ENCODE results near the gene RXYLT1. TPM values are rescaled to one million over a fixed set of nuclear protein-coding genes. Genes with fewer than 3 reads are reported as not detected.
A peak's percentile ranks its signal among the peaks of the same experiment; 100 is the strongest.

The RXYLT1 gene
- polyA plus RNA-seq, 1 donor (not counting 4 experiments of a cell fraction or from before 2014, with no cell fraction given): 17.0 TPM

GRCh38 chr12:63822352-63822751, 42.6 kb downstream of the RXYLT1 start:
- H4K20me1 ChIP-seq (ENCODE audit: control insufficient read depth, extremely low read depth, insufficient read depth, low read length): no peaks in the 10 kb centered on the region
- no peaks in the 10 kb centered on the region for H3K27me3 ChIP-seq (ENCODE audit: control insufficient read depth, extremely low read depth, insufficient read depth, low read length)
- H3K9me3 ChIP-seq (ENCODE audit: control insufficient read depth, low read depth, low read length): no peaks in the 10 kb centered on the region
- H2AFZ ChIP-seq (ENCODE audit: control insufficient read depth, low read length): peak overlapping the region; percentile 94
- peaks cover 7% of the 10 kb centered on the region for H3K4me1 ChIP-seq (ENCODE audit: control insufficient read depth, extremely low read depth, insufficient read depth, low read length)
- peak; percentile 42 for DNase-seq (ENCODE audit: low read depth, low spot score)
- dilution Hi-C loops (cut with MboI; ENCODE audit: extremely low pct_ligation_motif_present, low sequenced_read_pairs): no loop called here
- H3K4me2 ChIP-seq (ENCODE audit: control insufficient read depth, extremely low read depth, insufficient read depth, low read depth, low read length): peak overlapping the region; percentile 91
- no peaks in the 10 kb centered on the region for H3K79me2 ChIP-seq (ENCODE audit: control insufficient read depth, insufficient read depth, low read length)
- H3K9ac ChIP-seq (ENCODE audit: control insufficient read depth, extremely low read depth, insufficient read depth, low read length): no peak overlapping the region
- peak overlapping the region; percentile 64 for H3K27ac ChIP-seq (ENCODE audit: control insufficient read depth, insufficient read depth, low read length)
- no peaks in the 10 kb centered on the region for H3K9me1 ChIP-seq (ENCODE audit: control insufficient read depth, extremely low read depth, insufficient read depth, low read length)
- no peak for TF ChIP-seq EZH2 (IDR thresholded peaks at IDR 0.05; ENCODE audit: low read length)
- no peak for TF ChIP-seq CTCF (optimal IDR thresholded peaks at IDR 0.05 in 1 of 3, IDR thresholded peaks at IDR 0.05 in 1 of 3, conservative IDR thresholded peaks at IDR 0.05 in 1 of 3; ENCODE audit: extremely low read depth in 1 of 3, insufficient read depth in 2 of 3, low read length in 3 of 3)
- H3K4me3 ChIP-seq (ENCODE audit: control insufficient read depth in 2 of 3, extremely low read depth in 1 of 3, insufficient read depth in 2 of 3, low read depth in 1 of 3, low read length in 3 of 3): peak overlapping the region; percentile 33 to 74 (median 53)
- no peaks in the 10 kb centered on the region for H3K36me3 ChIP-seq (ENCODE audit: control insufficient read depth in 2 of 2, extremely low read depth in 1 of 2, insufficient read depth in 2 of 2, low read length in 2 of 2)
- FAIRE-seq: peak; percentile 95

- no peak for FAIRE-seq
- dilution Hi-C loops (cut with MboI; ENCODE audit: extremely low pct_ligation_motif_present, low sequenced_read_pairs): no loop called here
- Histone ChIP-seq H3K79me2 (ENCODE audit: control insufficient read depth, insufficient read depth, low read length) (no peaks in the 10 kb centered on the region), H3K9me1 (ENCODE audit: control insufficient read depth, extremely low read depth, insufficient read depth, low read length) (no peaks in the 10 kb centered on the region), H3K4me2 (ENCODE audit: control insufficient read depth, extremely low read depth, insufficient read depth, low read depth, low read length) (peak overlapping the region; percentile 91), H2AFZ (ENCODE audit: control insufficient read depth, low read length) (no peak overlapping the region), H3K4me1 (ENCODE audit: control insufficient read depth, extremely low read depth, insufficient read depth, low read length) (peaks cover 7% of the 10 kb centered on the region), H3K4me3 (ENCODE audit: control insufficient read depth in 2 of 3, extremely low read depth in 1 of 3, insufficient read depth in 2 of 3, low read depth in 1 of 3, low read length in 3 of 3) (no peak overlapping the region), H3K9me3 (ENCODE audit: control insufficient read depth, low read depth, low read length) (no peaks in the 10 kb centered on the region), H3K27ac (ENCODE audit: control insufficient read depth, insufficient read depth, low read length) (no peak overlapping the region), H3K9ac (ENCODE audit: control insufficient read depth, extremely low read depth, insufficient read depth, low read length) (no peak overlapping the region), H3K27me3 (ENCODE audit: control insufficient read depth, extremely low read depth, insufficient read depth, low read length) (no peaks in the 10 kb centered on the region), H4K20me1 (ENCODE audit: control insufficient read depth, extremely low read depth, insufficient read depth, low read length) (no peaks in the 10 kb centered on the region), H3K36me3 (ENCODE audit: control insufficient read depth in 2 of 2, extremely low read depth in 1 of 2, insufficient read depth in 2 of 2, low read length in 2 of 2) (no peaks in the 10 kb centered on the region)
- DNase-seq (ENCODE audit: low read depth, low spot score): no peak
- TF ChIP-seq CTCF (optimal IDR thresholded peaks at IDR 0.05 in 1 of 3, IDR thresholded peaks at IDR 0.05 in 1 of 3, conservative IDR thresholded peaks at IDR 0.05 in 1 of 3; ENCODE audit: extremely low read depth in 1 of 3, insufficient read depth in 2 of 3, low read length in 3 of 3) (no peak), EZH2 (IDR thresholded peaks at IDR 0.05; ENCODE audit: low read length) (no peak)
Observed at GRCh38 chr12:63823040-63823439, 43.3 kb downstream of the RXYLT1 start.

Data from keratinocyte (primary cell).